NCI-H2081 (cell line): Measurements from ENCODE around the gene MIEF1.
A peak's percentile ranks its signal among the peaks of the same experiment; 100 is the strongest.

Source experiments
- DNase-seq, 2 experiments: peaks; one replicate each; lab custom pipeline; 2025; lab: John Stamatoyannopoulos, UW

The MIEF1 gene

GRCh38 chr22:39528080-39528661 lies 26.1 kb downstream of the MIEF1 start:
- peak; percentile 37 to 67 for DNase-seq

DNA sequence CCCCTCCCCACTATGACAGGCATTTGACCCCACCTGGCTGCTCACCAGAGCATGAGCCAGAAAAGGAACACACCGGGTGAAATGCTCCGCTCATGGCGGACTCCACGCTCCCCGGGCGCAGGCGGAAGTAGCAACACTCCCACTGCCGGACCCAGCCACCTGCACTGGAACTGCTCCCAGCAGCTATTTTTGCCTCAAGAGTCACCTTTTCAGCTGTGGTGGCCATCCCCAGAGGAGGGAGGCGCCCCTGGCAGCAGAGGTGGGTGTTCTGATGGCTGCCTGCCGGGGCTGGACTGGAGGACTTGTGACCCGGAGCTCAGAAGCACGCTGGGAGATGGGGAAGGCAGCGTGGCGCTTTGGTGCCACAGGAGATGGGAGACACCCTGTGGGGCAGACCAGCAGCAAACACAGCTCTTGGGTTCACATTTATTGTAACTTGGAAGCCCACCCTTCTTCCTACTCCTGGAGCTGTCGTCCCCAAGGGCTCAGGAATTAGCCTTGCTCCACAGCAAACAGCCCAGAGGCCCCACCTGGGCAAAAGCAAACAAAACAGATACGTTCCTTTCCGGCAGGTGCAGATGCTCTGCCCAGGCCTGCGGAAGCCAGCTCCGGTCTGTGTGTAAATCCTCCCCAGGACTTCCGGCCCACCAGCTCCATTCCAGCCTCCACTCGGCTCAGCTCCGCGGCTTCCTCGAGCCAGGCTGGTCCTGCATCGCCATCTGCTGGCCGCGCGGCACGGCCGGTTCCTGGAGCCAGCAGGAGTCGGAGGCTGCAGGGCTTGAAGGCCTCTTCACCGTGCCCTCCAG lies 26.8 kb downstream of the MIEF1 start:
- DNase-seq = peak; percentile 91 to 96

- no peak for DNase-seq
Measured at GRCh38 chr22:39529487-39529851, 27.4 kb downstream of the MIEF1 start.

GRCh38 chr22:39530116-39530515 lies 28.0 kb downstream of the MIEF1 start:
- DNase-seq = no peak

GRCh38 chr22:39530692-39531331 lies 28.7 kb downstream of the MIEF1 start:
- DNase-seq = no peak

- peak; percentile 97 to 99 for DNase-seq
Measured at GRCh38 chr22:39532215-39533073, 30.4 kb downstream of the MIEF1 start, which contains the start of gene RPS19BP1. Gene RPS19BP1 (minus strand): TSS chr22:39532748. CDS start chr22:39532738, 10 bp downstream.

DNA sequence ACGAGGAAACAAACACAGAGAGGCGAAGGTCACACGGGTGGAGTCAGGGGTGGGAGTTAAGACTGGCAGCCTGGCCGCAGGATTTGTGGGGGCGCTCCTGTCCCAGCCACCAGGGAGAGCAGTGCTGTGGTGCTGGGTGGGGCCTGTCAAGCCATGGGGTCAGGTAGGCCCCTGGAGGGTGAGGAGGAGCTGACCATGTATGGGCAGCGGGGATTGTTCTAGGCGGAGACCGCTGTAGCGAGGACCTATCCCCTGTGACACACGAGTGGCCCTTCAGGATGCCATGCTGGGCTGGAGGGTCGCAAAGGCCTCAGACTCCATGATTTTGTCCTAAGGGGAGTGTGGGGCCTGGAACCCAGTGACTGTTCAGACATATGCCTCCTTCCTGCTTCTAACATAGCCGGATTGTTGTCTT lies 32.0 kb downstream of the MIEF1 start:
- DNase-seq = no peak

GRCh38 chr22:39534591-39535356 lies 32.7 kb downstream of the MIEF1 start:
- DNase-seq = peak; percentile 62 to 70

DNA sequence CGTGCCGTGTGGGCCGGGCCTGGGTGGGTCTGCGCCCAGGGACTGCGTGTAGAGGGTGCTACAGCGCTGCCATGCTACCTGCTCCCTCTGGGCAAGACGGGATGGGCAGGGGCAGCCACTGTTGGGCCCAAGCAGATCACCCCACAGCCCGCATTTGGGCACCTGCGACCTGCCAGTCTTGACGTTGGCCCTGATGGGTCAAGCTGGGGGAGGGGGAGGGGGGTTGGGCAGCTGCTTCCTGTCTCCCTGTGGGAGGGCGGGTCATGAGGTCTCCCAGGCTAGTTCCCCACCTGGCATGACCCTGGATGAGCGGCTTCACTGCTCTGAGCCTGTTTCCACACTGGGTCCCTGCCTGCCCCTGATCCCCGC lies 33.3 kb downstream of the MIEF1 start:
- no peak for DNase-seq

DNA sequence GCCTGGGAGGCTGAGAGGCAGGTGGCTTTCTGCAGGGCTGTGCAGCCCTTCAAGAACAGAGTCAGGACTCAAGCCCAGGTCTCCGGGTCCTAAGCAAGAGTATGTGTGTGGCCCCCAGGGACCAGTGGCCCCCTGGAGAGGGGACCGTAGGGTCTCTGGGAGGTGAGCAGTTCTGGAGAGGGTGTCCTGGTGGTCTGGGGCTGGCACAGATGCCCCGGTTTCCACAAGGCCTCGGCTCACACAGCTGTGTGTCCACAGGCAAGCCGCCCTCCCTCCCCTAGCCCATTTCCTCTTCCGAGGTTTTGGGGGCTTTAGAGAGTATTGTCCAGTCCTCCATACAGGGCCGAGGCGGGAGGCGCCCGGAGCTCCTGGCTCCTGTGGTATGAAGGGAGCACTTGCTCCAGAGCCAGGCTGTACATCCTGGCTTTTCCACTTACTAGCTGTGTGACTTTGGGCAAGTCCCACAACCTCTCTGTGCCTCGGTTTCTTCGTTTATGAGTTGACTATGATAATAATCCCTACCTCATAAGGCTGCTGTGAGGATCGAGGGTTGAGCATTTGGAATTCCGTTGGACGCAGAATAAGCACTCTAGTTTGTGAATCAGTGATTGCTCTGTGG lies 33.9 kb downstream of the MIEF1 start:
- no peak for DNase-seq

DNA sequence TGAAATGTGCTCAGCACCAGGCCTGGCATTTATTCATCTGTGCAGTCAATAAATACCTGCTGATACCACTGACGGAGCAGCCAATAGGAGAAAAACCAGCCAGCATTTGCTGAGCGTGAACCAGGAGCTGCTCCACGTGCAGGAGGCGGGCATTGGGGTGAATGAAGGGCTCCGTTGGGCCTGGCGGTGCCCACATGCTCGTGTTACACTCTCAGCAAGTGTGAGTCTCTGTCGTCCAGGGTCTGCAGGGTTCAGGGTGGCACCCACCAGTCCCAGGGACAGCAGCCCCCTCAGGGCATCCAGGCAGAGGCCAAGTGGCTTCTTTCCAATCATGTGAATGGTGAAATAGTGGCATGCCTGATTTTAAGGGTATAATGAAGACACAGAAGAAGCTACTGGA lies 34.6 kb downstream of the MIEF1 start:
- no peak for DNase-seq

DNA sequence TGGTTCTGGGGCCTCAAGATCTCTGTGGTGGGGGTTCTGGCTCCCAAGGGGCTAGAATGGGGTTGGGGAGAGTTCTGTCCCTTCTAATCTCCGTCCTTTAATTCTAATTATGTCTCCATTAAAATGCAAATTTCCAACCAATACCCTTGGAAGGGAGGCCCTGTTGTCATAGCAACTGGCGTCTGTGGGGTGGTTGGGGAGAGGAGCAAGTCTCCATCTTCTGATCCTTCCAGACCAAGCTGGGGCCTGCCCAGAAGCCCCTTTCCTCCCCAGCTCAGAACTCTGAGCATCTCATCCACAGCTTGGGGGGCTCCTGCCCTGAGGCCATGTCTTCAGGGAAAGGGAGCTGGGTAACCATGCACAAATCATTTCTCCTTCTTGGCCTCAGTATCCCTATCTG lies 35.9 kb downstream of the MIEF1 start:
- DNase-seq = no peak

GRCh38 chr22:39543095-39543494 lies 41.0 kb downstream of the MIEF1 start:
- DNase-seq = no peak

- DNase-seq = no peak
Measured at GRCh38 chr22:39545386-39546365, 43.6 kb downstream of the MIEF1 start.

- peak in 1 of 2 experiments; percentile 33 for DNase-seq
Measured at GRCh38 chr22:39546889-39547586, 44.9 kb downstream of the MIEF1 start.

- DNase-seq = no peak
Measured at GRCh38 chr22:39547587-39547947, 45.5 kb downstream of the MIEF1 start.

GRCh38 chr22:39553429-39553828 lies 51.3 kb downstream of the MIEF1 start:
- no peak for DNase-seq

GRCh38 chr22:39554151-39554550 lies 52.1 kb downstream of the MIEF1 start:
- no peak for DNase-seq
